Body of pancreas (tissue), 4 donors: ENCODE data around the gene ATRN.

Experiments
- POLR2A ChIP-seq, 3 donors: fragments of 450-650 bp; IDR thresholded peaks; one replicate each; pipeline ENCODE4 v1.6.1; 2016; ENCODE audit warnings: antibody characterized with exemption in 3 of 3, mild to moderate bottlenecking in 2 of 3
- TF ChIP-seq, protein P1 (sequence below), 7 experiments: fragments of 450-650 bp in 4 of 7; fragments of 200-600 bp in 3 of 7; sonication (generic) in 3 of 7; IDR thresholded peaks; one replicate each; pipeline ENCODE4 v1.5.1; 2016 to 2019; ENCODE audit warnings: antibody characterized with exemption in 7 of 7

DNA sequence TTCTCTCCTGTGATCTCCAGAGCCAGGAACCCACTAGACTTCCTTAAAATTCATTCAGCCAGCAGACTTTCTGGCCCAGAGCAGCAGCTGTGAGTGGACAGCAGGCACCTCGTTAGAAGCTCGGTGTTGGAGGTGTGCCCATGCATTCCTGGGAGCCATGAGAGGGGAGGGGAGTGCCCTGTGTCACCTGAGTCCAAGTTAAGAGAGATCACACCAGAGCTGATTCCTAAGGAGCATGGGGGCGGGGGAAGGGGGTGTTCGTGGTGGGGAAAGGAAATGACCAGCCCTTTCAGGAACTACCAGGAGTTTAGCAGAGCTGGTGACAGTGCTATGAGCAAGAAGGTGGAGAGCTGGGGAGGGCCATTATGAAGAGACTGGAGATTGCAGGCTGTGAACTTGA lies 145.4 kb downstream of the ATRN start:
- TF ChIP-seq, protein P1, sequence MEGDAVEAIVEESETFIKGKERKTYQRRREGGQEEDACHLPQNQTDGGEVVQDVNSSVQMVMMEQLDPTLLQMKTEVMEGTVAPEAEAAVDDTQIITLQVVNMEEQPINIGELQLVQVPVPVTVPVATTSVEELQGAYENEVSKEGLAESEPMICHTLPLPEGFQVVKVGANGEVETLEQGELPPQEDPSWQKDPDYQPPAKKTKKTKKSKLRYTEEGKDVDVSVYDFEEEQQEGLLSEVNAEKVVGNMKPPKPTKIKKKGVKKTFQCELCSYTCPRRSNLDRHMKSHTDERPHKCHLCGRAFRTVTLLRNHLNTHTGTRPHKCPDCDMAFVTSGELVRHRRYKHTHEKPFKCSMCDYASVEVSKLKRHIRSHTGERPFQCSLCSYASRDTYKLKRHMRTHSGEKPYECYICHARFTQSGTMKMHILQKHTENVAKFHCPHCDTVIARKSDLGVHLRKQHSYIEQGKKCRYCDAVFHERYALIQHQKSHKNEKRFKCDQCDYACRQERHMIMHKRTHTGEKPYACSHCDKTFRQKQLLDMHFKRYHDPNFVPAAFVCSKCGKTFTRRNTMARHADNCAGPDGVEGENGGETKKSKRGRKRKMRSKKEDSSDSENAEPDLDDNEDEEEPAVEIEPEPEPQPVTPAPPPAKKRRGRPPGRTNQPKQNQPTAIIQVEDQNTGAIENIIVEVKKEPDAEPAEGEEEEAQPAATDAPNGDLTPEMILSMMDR (IDR thresholded peaks at IDR 0.05), result no peak
- TF ChIP-seq POLR2A (IDR thresholded peaks at IDR 0.05), result no peak
